GM19025 (cell line): Measurements from ENCODE around the gene RABGEF1.
"Not testable (repeated sequence)": the region's sequence is repeated elsewhere in the genome, so short reads cannot be mapped to it uniquely, and the experiment has no call there.

Source experiments
- ATAC-seq: cut with Tn5 transposase; IDR thresholded peaks from one replicate; pipeline ENCODE4 v1.9.1; 2021; ENCODE audit warnings: mild to moderate bottlenecking, low read depth, moderate library complexity; ENCODE audit not compliant: unreplicated experiment

RABGEF1 gene

GRCh38 chr7:66734006-66734405 is 6.5 kb upstream of the RABGEF1 start:
- no peak for ATAC-seq

GRCh38 chr7:66735154-66735553 is 5.4 kb upstream of the RABGEF1 start:
- ATAC-seq, result no peak

- no peak for ATAC-seq
Observed at GRCh38 chr7:66735850-66736249, 4.7 kb upstream of the RABGEF1 start.

- no peak for ATAC-seq
Observed at GRCh38 chr7:66736892-66737291, 3.6 kb upstream of the RABGEF1 start.

GRCh38 chr7:66737667-66738066 is 2.9 kb upstream of the RABGEF1 start:
- no peak for ATAC-seq

- no peak for ATAC-seq
Observed at GRCh38 chr7:66739477-66739876, 1.1 kb upstream of the RABGEF1 start.

- ATAC-seq, result no peak
Observed at GRCh38 chr7:66739953-66740301, 606 bp upstream of the RABGEF1 start.

GRCh38 chr7:66740980-66741709 is 612 bp downstream of the RABGEF1 start:
- ATAC-seq, result peak; percentile 29

- no peak for ATAC-seq
Observed at GRCh38 chr7:66741710-66742049, 1.1 kb downstream of the RABGEF1 start.

GRCh38 chr7:66742298-66742697 is 1.8 kb downstream of the RABGEF1 start:
- not testable (repeated sequence) for ATAC-seq

GRCh38 chr7:66743920-66744319 is 3.4 kb downstream of the RABGEF1 start:
- ATAC-seq, result no peak

- ATAC-seq, result no peak
Observed at GRCh38 chr7:66747385-66747784, 6.9 kb downstream of the RABGEF1 start.

- no peak for ATAC-seq
Observed at GRCh38 chr7:66747881-66748511, 7.5 kb downstream of the RABGEF1 start.

- no peak for ATAC-seq
Observed at GRCh38 chr7:66748791-66749190, 8.3 kb downstream of the RABGEF1 start.

- no peak for ATAC-seq
Observed at GRCh38 chr7:66751945-66752344, 11.4 kb downstream of the RABGEF1 start.

GRCh38 chr7:66754541-66754940 is 14.0 kb downstream of the RABGEF1 start:
- no peak for ATAC-seq

GRCh38 chr7:66755059-66755458 is 14.5 kb downstream of the RABGEF1 start:
- ATAC-seq, result not testable (repeated sequence)

- not testable (repeated sequence) for ATAC-seq
Observed at GRCh38 chr7:66756227-66756626, 15.7 kb downstream of the RABGEF1 start.

- no peak for ATAC-seq
Observed at GRCh38 chr7:66756889-66757288, 16.4 kb downstream of the RABGEF1 start.

GRCh38 chr7:66757939-66758338 is 17.4 kb downstream of the RABGEF1 start:
- no peak for ATAC-seq

GRCh38 chr7:66758950-66759628 is 18.6 kb downstream of the RABGEF1 start:
- ATAC-seq, result peak; percentile 61

- not testable (repeated sequence) for ATAC-seq
Observed at GRCh38 chr7:66763183-66763582, 22.6 kb downstream of the RABGEF1 start.
